T-cell (primary cell): ENCODE results near the gene CCDC69. TPM values are rescaled to one million over a fixed set of nuclear protein-coding genes. Genes with fewer than 3 reads are reported as not detected.
"Not testable (repeated sequence)": the region's sequence is repeated elsewhere in the genome, so short reads cannot be mapped to it uniquely, and the experiment has no call there.

Experiments
- ATAC-seq, 4 experiments: fragments of 200-7000 bp in 3 of 4; fragments of 150-1000 bp in 1 of 4; cut with Tn5 transposase; replicated peaks in 1 of 4; 1 replicate in 3 of 4; 2 replicates in 1 of 4; pipeline ENCODE4 v1.10.0; 2021; ENCODE audit warnings: moderate library complexity in 3 of 4, mild to moderate bottlenecking in 2 of 4, moderate number of reproducible peaks in 1 of 4
- CTCF ChIA-PET, 2 donors: fragments of 300-600 bp; sonication (Branson Sonifier 250); formaldehyde crosslinking; loops; one replicate each; lab custom pipeline; 2022; ENCODE audit warnings: antibody characterized with exemption in 2 of 2; lab: Charles Lee
- POLR2A ChIA-PET, 2 donors: fragments of 300-600 bp; sonication (Branson Sonifier 250); formaldehyde crosslinking; loops; one replicate each; lab custom pipeline; 2022; ENCODE audit warnings: antibody characterized with exemption in 2 of 2; lab: Charles Lee
- DNase-seq, 35 experiments: peaks; one replicate each; pipeline versions ENCODE4 v3.0.0 to v3.0.0-alpha.2; 2013 to 2023
- H3K27ac ChIP-seq: one replicate; pipeline ENCODE4 v1.5.1; 2013; ENCODE audit warnings: low read length
- H3K27me3 ChIP-seq, 2 experiments: replicated peaks in 1 of 2; 1 replicate in 1 of 2; 2 replicates in 1 of 2; pipeline versions ENCODE4 v1.6.1 to v1.7.0; 2013; ENCODE audit warnings: low read length in 1 of 2, mixed read lengths in 1 of 2; ENCODE audit not compliant: control insufficient read depth in 2 of 2, insufficient read depth in 2 of 2; ENCODE audit errors: extremely low read depth in 1 of 2
- H3K36me3 ChIP-seq, 2 donors: 1 replicate in 1 of 2; 2 replicates in 1 of 2; pipeline versions ENCODE4 v1.6.1 to v1.7.0; 2013; ENCODE audit warnings: low read length in 1 of 2; ENCODE audit not compliant: control insufficient read depth in 2 of 2, insufficient read depth in 1 of 2; ENCODE audit errors: extremely low read depth in 1 of 2
- H3K4me1 ChIP-seq, 2 experiments: 1 replicate in 1 of 2; 2 replicates in 1 of 2; pipeline versions ENCODE4 v1.6.1 to v1.7.0; 2013; ENCODE audit warnings: low read length in 2 of 2, mixed read lengths in 1 of 2; ENCODE audit not compliant: insufficient read depth in 2 of 2, control insufficient read depth in 1 of 2; ENCODE audit errors: extremely low read depth in 1 of 2
- H3K4me3 ChIP-seq, 2 donors: 1 replicate in 1 of 2; 2 replicates in 1 of 2; pipeline versions ENCODE4 v1.5.1 to v1.7.0; 2013; ENCODE audit warnings: mild to moderate bottlenecking in 2 of 2, low read length in 1 of 2, moderate library complexity in 1 of 2; ENCODE audit not compliant: control insufficient read depth in 1 of 2; ENCODE audit errors: extremely low read depth in 1 of 2
- H3K9me3 ChIP-seq: 2 replicates; pipeline ENCODE4 v1.7.0; 2013
- H3K27ac Mint-ChIP-seq, 2 donors: one replicate each; pipeline ENCODE4 v1.8.0; 2020 to 2021; ENCODE audit warnings: mild to moderate bottlenecking in 2 of 2, mixed read lengths in 2 of 2
- H3K27me3 Mint-ChIP-seq, 2 donors: one replicate each; pipeline ENCODE4 v1.8.0; 2021 to 2022; ENCODE audit warnings: mixed read lengths in 2 of 2
- H3K36me3 Mint-ChIP-seq: one replicate; pipeline ENCODE4 v1.8.0; 2021; ENCODE audit warnings: mixed read lengths
- H3K4me1 Mint-ChIP-seq, 3 donors: one replicate each; pipeline ENCODE4 v1.8.0; 2020 to 2022; ENCODE audit warnings: mixed read lengths in 3 of 3, mild to moderate bottlenecking in 1 of 3
- H3K4me3 Mint-ChIP-seq, 3 donors: one replicate each; pipeline ENCODE4 v1.8.0; 2020 to 2022; ENCODE audit warnings: mild to moderate bottlenecking in 3 of 3, mixed read lengths in 3 of 3, moderate library complexity in 3 of 3
- H3K9me3 Mint-ChIP-seq, 3 donors: one replicate each; pipeline ENCODE4 v1.8.0; 2020 to 2022; ENCODE audit warnings: mixed read lengths in 3 of 3
- WGBS: methylation state at CpG from one replicate; pipeline ENCODE4 v1.1.5; 2013; ENCODE audit warnings: missing lambda C conversion rate; ENCODE audit not compliant: insufficient coverage; 5-methylcytosine and 5-hydroxymethylcytosine counted together
- total RNA-seq, 35 experiments: library from RNA in 6 of 35; stranded (reverse) in 6 of 35; fragments of 120-200 nt in 1 of 35; gene quantifications; one replicate each; pipeline versions ENCODE4 v1.2.1 to v1.2.4 and lab custom pipeline; 2013 to 2026

CCDC69 gene
- total RNA-seq, 5 donors from 2014 or later (not counting 1 experiment from before 2014, with no cell fraction given) = 86.3 to 112 (median 93.5) TPM

GRCh38 chr5:151243127-151243526, 19.2 kb upstream of the CCDC69 start:
- no peak overlapping the region for H3K27ac Mint-ChIP-seq
- no peak overlapping the region for H3K27ac ChIP-seq
- H3K4me1 ChIP-seq = peaks cover 2 to 19% of the 10 kb centered on the region in 2 experiments
- H3K4me3 ChIP-seq = no peak overlapping the region
- H3K4me1 Mint-ChIP-seq = peaks cover 12 to 27% (median 18%) of the 10 kb centered on the region in 3 donors
- no peaks in the 10 kb centered on the region for H3K9me3 ChIP-seq
- H3K4me3 Mint-ChIP-seq = no peak overlapping the region
- ChIA-PET POLR2A (no interaction called here), CTCF (interaction anchor here in 1 of 2 donors (0.8 to 1.4 kb wide), 2 partner anchors 9 to 118 kb away, joined by 5 to 6 read pairs; no protein-coding TSS in a partner anchor)
- 88% methylated on average over 1 of the region's 4 CpGs for WGBS
- peaks cover 0 to 3% of the 10 kb centered on the region in 2 experiments for H3K27me3 ChIP-seq
- no peak for DNase-seq
- H3K27me3 Mint-ChIP-seq = no peaks in the 10 kb centered on the region
- H3K36me3 ChIP-seq = no peaks in the 10 kb centered on the region
- no peak for ATAC-seq
- H3K36me3 Mint-ChIP-seq = no peaks in the 10 kb centered on the region
- H3K9me3 Mint-ChIP-seq = no peaks in the 10 kb centered on the region

GRCh38 chr5:151240924-151241635, 17.2 kb upstream of the CCDC69 start:
- no peak for ATAC-seq
- Mint-ChIP-seq H3K9me3 (no peaks in the 10 kb centered on the region), H3K4me3 (no peak overlapping the region), H3K4me1 (peaks cover 12 to 27% (median 27%) of the 10 kb centered on the region in 3 donors), H3K27me3 (no peaks in the 10 kb centered on the region), H3K27ac (peak overlapping the region in 1 of 2 donors; percentile 45), H3K36me3 (no peaks in the 10 kb centered on the region)
- DNase-seq = no peak
- peaks cover 5 to 19% of the 10 kb centered on the region in 2 experiments for H3K4me1 ChIP-seq
- peaks cover 0 to 3% of the 10 kb centered on the region in 2 experiments for H3K27me3 ChIP-seq
- no peaks in the 10 kb centered on the region for H3K9me3 ChIP-seq
- H3K27ac ChIP-seq = no peak overlapping the region
- no peak overlapping the region for H3K4me3 ChIP-seq
- no peaks in the 10 kb centered on the region for H3K36me3 ChIP-seq
- POLR2A ChIA-PET = no interaction called here
- 90% methylated on average over 2 of the region's 2 CpGs for WGBS
- CTCF ChIA-PET = interaction anchor here in 1 of 2 donors (0.5 to 1.3 kb wide), 4 partner anchors 12 to 1661 kb away, joined by 3 to 6 read pairs (median 3); partner anchors contain the start of gene GM2A

- peaks cover 16 to 27% (median 27%) of the 10 kb centered on the region in 3 donors for H3K4me1 Mint-ChIP-seq
- peaks cover 5 to 22% of the 10 kb centered on the region in 2 experiments for H3K4me1 ChIP-seq
- H3K9me3 Mint-ChIP-seq, H3K27me3 Mint-ChIP-seq, DNase-seq, ATAC-seq, H3K27ac Mint-ChIP-seq, POLR2A ChIA-PET, H3K36me3 Mint-ChIP-seq, H3K27ac ChIP-seq, H3K9me3 ChIP-seq, H3K4me3 Mint-ChIP-seq, H3K4me3 ChIP-seq, H3K27me3 ChIP-seq, H3K36me3 ChIP-seq: not testable (repeated sequence)
- CTCF ChIA-PET = interaction anchor here (0.5 to 2.6 kb wide), 5 partner anchors 12 to 158 kb away, joined by 3 to 10 read pairs (median 4); partner anchors contain the start of genes CCDC69 (in 1 of the 2) and GM2A (in 1 of the 2)
- 93% methylated on average over 6 of the region's 10 CpGs for WGBS
These were observed 16.5 kb upstream of the CCDC69 start for GRCh38 chr5:151240268-151240835.

GRCh38 chr5:151239237-151239861, 15.5 kb upstream of the CCDC69 start:
- 22% methylated on average over 13 of the region's 17 CpGs for WGBS
- Mint-ChIP-seq H3K36me3 (peaks cover 1% of the 10 kb centered on the region), H3K27ac (peak overlapping the region in 1 of 2 donors; percentile 16), H3K4me1 (peaks cover 23 to 35% (median 32%) of the 10 kb centered on the region in 3 donors), H3K4me3 (peak overlapping the region in 1 of 3 donors; percentile 4), H3K27me3 (no peaks in the 10 kb centered on the region), H3K9me3 (no peaks in the 10 kb centered on the region)
- no peak overlapping the region for H3K27ac ChIP-seq
- ATAC-seq = peak; percentile 53 to 79 (median 65)
- ChIA-PET CTCF (interaction anchor here (0.6 to 2.6 kb wide), 10 partner anchors 13 to 409 kb away, joined by 3 to 13 read pairs (median 4); partner anchors contain the start of genes CCDC69 (in 1 of the 2) and GM2A (in 1 of the 2)), POLR2A (no interaction called here)
- no peaks in the 10 kb centered on the region for H3K9me3 ChIP-seq
- peaks cover 0 to 3% of the 10 kb centered on the region in 2 experiments for H3K27me3 ChIP-seq
- H3K36me3 ChIP-seq = no peaks in the 10 kb centered on the region
- H3K4me1 ChIP-seq = peaks cover 11 to 30% of the 10 kb centered on the region in 2 experiments
- peak in 26 of 35 experiments; percentile 13 to 66 (median 42) for DNase-seq
- no peak overlapping the region for H3K4me3 ChIP-seq

GRCh38 chr5:151238303-151238741, 14.4 kb upstream of the CCDC69 start:
- DNase-seq = no peak
- H3K27me3 ChIP-seq = peaks cover 0 to 3% of the 10 kb centered on the region in 2 experiments
- peak in 1 of 4 experiments; percentile 30 for ATAC-seq
- no peak overlapping the region for H3K27ac ChIP-seq
- ChIA-PET POLR2A (interaction anchor here in 1 of 2 donors (0.5 kb wide), 1 partner anchor 14 kb away, joined by 5 read pairs; no protein-coding TSS in a partner anchor), CTCF (interaction anchor here (0.6 to 2.6 kb wide), 11 partner anchors 13 to 198 kb away, joined by 3 to 13 read pairs (median 4); partner anchors contain the start of gene CCDC69 (in 1 of the 2))
- no peaks in the 10 kb centered on the region for H3K36me3 ChIP-seq
- H3K36me3 Mint-ChIP-seq = peaks cover 4% of the 10 kb centered on the region
- no peak overlapping the region for H3K4me3 ChIP-seq
- H3K4me1 ChIP-seq = peaks cover 19 to 30% of the 10 kb centered on the region in 2 experiments
- no peaks in the 10 kb centered on the region for H3K27me3 Mint-ChIP-seq
- H3K4me3 Mint-ChIP-seq = peak overlapping the region in 1 of 3 donors; percentile 4
- H3K9me3 Mint-ChIP-seq = no peaks in the 10 kb centered on the region
- H3K4me1 Mint-ChIP-seq = peaks cover 24 to 34% (median 27%) of the 10 kb centered on the region in 3 donors
- H3K27ac Mint-ChIP-seq = no peak overlapping the region
- 69% methylated on average over 9 of the region's 14 CpGs for WGBS
- no peaks in the 10 kb centered on the region for H3K9me3 ChIP-seq
